Choroid plexus epithelial cell (primary cell): ENCODE measurements around the gene PRKAG2.

ENCODE experiments used
- DNase-seq: peaks from one replicate; pipeline ENCODE4 v3.0.0-alpha.2; 2010; ENCODE audit warnings: low read depth
- H3K4me3 ChIP-seq: 2 replicates; pipeline ENCODE4 v1.5.1; 2011; ENCODE audit warnings: low read depth, mild to moderate bottlenecking, control low read depth, low read length, moderate library complexity
- CTCF ChIP-seq: conservative IDR thresholded peaks from 2 replicates; pipeline ENCODE4 v1.5.1; 2011; ENCODE audit warnings: low read depth, mild to moderate bottlenecking, control low read depth, inconsistent platforms, low read length, moderate library complexity

Gene PRKAG2

GRCh38 chr7:151529842-151530241 lies 347.1 kb downstream of the PRKAG2 start:
- no peak for DNase-seq
- H3K4me3 ChIP-seq: no peak overlapping the region
- TF ChIP-seq CTCF: no peak

GRCh38 chr7:151524845-151525244 lies 352.1 kb downstream of the PRKAG2 start:
- TF ChIP-seq CTCF: no peak
- DNase-seq: no peak
- no peak overlapping the region for H3K4me3 ChIP-seq

- no peak overlapping the region for H3K4me3 ChIP-seq
These were observed 352.6 kb downstream of the PRKAG2 start for GRCh38 chr7:151524331-151524730.

GRCh38 chr7:151520419-151521261 lies 356.3 kb downstream of the PRKAG2 start:
- DNase-seq: no peak
- H3K4me3 ChIP-seq: peak overlapping the region; percentile 51
- TF ChIP-seq CTCF: no peak

More at GRCh38 chr7:151524331-151524730, 352.6 kb downstream of the PRKAG2 start:
- no peak for DNase-seq
- no peak for TF ChIP-seq CTCF

- peak; percentile 100 for DNase-seq
- no peak for TF ChIP-seq CTCF
- H3K4me3 ChIP-seq: peak within 1 kb of the TSS; percentile 72
These were observed 357.0 kb downstream of the PRKAG2 start, which contains the start of gene RHEB for GRCh38 chr7:151519765-151520418. Gene RHEB, minus strand, starts transcription at chr7:151519895. Its CDS starts 384 bp downstream, at chr7:151519511.

GRCh38 chr7:151518947-151519764 lies 357.8 kb downstream of the PRKAG2 start:
- DNase-seq: peak; percentile 32
- peak overlapping the region; percentile 72 for H3K4me3 ChIP-seq
